ENCODE measurements around the gene NRXN3. TPM values are rescaled to one million over a fixed set of nuclear protein-coding genes. Genes with fewer than 3 reads are reported as not detected.

Gene NRXN3
- total RNA-seq, 1 experiment from 2014 or later = 0.02 TPM

GRCh38 chr14:78245238-78245637 is 75.1 kb downstream of the NRXN3 start:
- no peak for DNase-seq
- no peak overlapping the region for H3K27ac ChIP-seq
- no peaks in the 10 kb centered on the region for H3K4me1 ChIP-seq
- H3K4me3 ChIP-seq = no peak overlapping the region
- no peaks in the 10 kb centered on the region for H3K9me3 ChIP-seq (replicated peaks)
- H3K27me3 ChIP-seq = no peaks in the 10 kb centered on the region; the same call in 1 of the 2 replicates
- no peaks in the 10 kb centered on the region for H3K36me3 ChIP-seq

GRCh38 chr14:78248501-78249090 is 78.4 kb downstream of the NRXN3 start:
- H3K4me1 ChIP-seq = no peaks in the 10 kb centered on the region
- H3K36me3 ChIP-seq = no peaks in the 10 kb centered on the region
- H3K27me3 ChIP-seq = no peaks in the 10 kb centered on the region
- DNase-seq = no peak
- no peaks in the 10 kb centered on the region for H3K9me3 ChIP-seq (replicated peaks)
- H3K4me3 ChIP-seq = no peak overlapping the region
- H3K27ac ChIP-seq = no peak overlapping the region

- no peaks in the 10 kb centered on the region for H3K36me3 ChIP-seq
- H3K4me3 ChIP-seq = no peak overlapping the region
- no peaks in the 10 kb centered on the region for H3K4me1 ChIP-seq
- no peak for DNase-seq
- H3K27me3 ChIP-seq = no peaks in the 10 kb centered on the region
- no peaks in the 10 kb centered on the region for H3K9me3 ChIP-seq (replicated peaks)
- H3K27ac ChIP-seq = no peak overlapping the region
Observed at GRCh38 chr14:78251308-78251707, 81.1 kb downstream of the NRXN3 start.

- Histone ChIP-seq H3K4me1 (no peaks in the 10 kb centered on the region), H3K4me3 (no peak overlapping the region), H3K27me3 (no peaks in the 10 kb centered on the region), H3K36me3 (no peaks in the 10 kb centered on the region), H3K9me3 (replicated peaks) (no peaks in the 10 kb centered on the region), H3K27ac (no peak overlapping the region)
- no peak for DNase-seq
Observed at GRCh38 chr14:78253986-78254385, 83.8 kb downstream of the NRXN3 start.

GRCh38 chr14:78254911-78255461 is 84.8 kb downstream of the NRXN3 start:
- H3K4me3 ChIP-seq = no peak overlapping the region
- no peaks in the 10 kb centered on the region for H3K4me1 ChIP-seq
- no peaks in the 10 kb centered on the region for H3K36me3 ChIP-seq
- no peaks in the 10 kb centered on the region for H3K27me3 ChIP-seq
- peak; percentile 6 to 16 for DNase-seq
- H3K27ac ChIP-seq = no peak overlapping the region
- no peaks in the 10 kb centered on the region for H3K9me3 ChIP-seq (replicated peaks)

- Histone ChIP-seq H3K36me3 (no peaks in the 10 kb centered on the region), H3K9me3 (replicated peaks) (no peaks in the 10 kb centered on the region), H3K4me1 (no peaks in the 10 kb centered on the region), H3K27me3 (no peaks in the 10 kb centered on the region), H3K4me3 (no peak overlapping the region), H3K27ac (no peak overlapping the region)
- no peak for DNase-seq
Observed at GRCh38 chr14:78259831-78260230, 89.7 kb downstream of the NRXN3 start.

- no peaks in the 10 kb centered on the region for H3K9me3 ChIP-seq (replicated peaks)
- H3K27ac ChIP-seq = no peak overlapping the region
- no peaks in the 10 kb centered on the region for H3K36me3 ChIP-seq
- no peaks in the 10 kb centered on the region for H3K4me1 ChIP-seq
- no peak for DNase-seq
- no peaks in the 10 kb centered on the region for H3K27me3 ChIP-seq
- H3K4me3 ChIP-seq = no peak overlapping the region
Observed at GRCh38 chr14:78278464-78279250, 108.5 kb downstream of the NRXN3 start.

- DNase-seq = peak in 1 of 2 experiments; percentile 1
- H3K27me3 ChIP-seq = no peaks in the 10 kb centered on the region
- H3K9me3 ChIP-seq (replicated peaks) = no peaks in the 10 kb centered on the region
- no peak overlapping the region for H3K27ac ChIP-seq
- no peaks in the 10 kb centered on the region for H3K36me3 ChIP-seq
- H3K4me1 ChIP-seq = no peaks in the 10 kb centered on the region
- no peak overlapping the region for H3K4me3 ChIP-seq
Observed at GRCh38 chr14:78282437-78282836, 112.3 kb downstream of the NRXN3 start.

- DNase-seq = no peak
- no peak overlapping the region for H3K27ac ChIP-seq
- no peaks in the 10 kb centered on the region for H3K4me1 ChIP-seq
- H3K27me3 ChIP-seq = peaks cover 3% of the 10 kb centered on the region; the same call in 1 of the 2 replicates
- H3K9me3 ChIP-seq (replicated peaks) = no peaks in the 10 kb centered on the region
- H3K4me3 ChIP-seq = no peak overlapping the region
- H3K36me3 ChIP-seq = no peaks in the 10 kb centered on the region
Observed at GRCh38 chr14:78286210-78286609, 116.0 kb downstream of the NRXN3 start.

GRCh38 chr14:78292003-78292402 is 121.8 kb downstream of the NRXN3 start:
- H3K4me1 ChIP-seq = no peaks in the 10 kb centered on the region
- DNase-seq = no peak
- H3K27ac ChIP-seq = no peak overlapping the region
- H3K4me3 ChIP-seq = no peak overlapping the region
- no peaks in the 10 kb centered on the region for H3K36me3 ChIP-seq
- no peaks in the 10 kb centered on the region for H3K9me3 ChIP-seq (replicated peaks)
- peaks cover 7% of the 10 kb centered on the region; the same call in 1 of the 2 replicates for H3K27me3 ChIP-seq

- no peak for DNase-seq
- no peaks in the 10 kb centered on the region for H3K4me1 ChIP-seq
- no peak overlapping the region for H3K4me3 ChIP-seq
- H3K9me3 ChIP-seq (replicated peaks) = no peaks in the 10 kb centered on the region
- H3K36me3 ChIP-seq = no peaks in the 10 kb centered on the region
- no peak overlapping the region for H3K27ac ChIP-seq
- no peaks in the 10 kb centered on the region for H3K27me3 ChIP-seq
Observed at GRCh38 chr14:78297858-78298257, 127.7 kb downstream of the NRXN3 start.

- Histone ChIP-seq H3K4me3 (no peak overlapping the region), H3K27ac (no peak overlapping the region), H3K4me1 (no peaks in the 10 kb centered on the region), H3K9me3 (replicated peaks) (no peaks in the 10 kb centered on the region), H3K27me3 (no peaks in the 10 kb centered on the region), H3K36me3 (no peaks in the 10 kb centered on the region)
- no peak for DNase-seq
Observed at GRCh38 chr14:78298298-78298697, 128.1 kb downstream of the NRXN3 start.

GRCh38 chr14:78302841-78303240 is 132.7 kb downstream of the NRXN3 start:
- no peaks in the 10 kb centered on the region for H3K27me3 ChIP-seq
- H3K9me3 ChIP-seq (replicated peaks) = no peaks in the 10 kb centered on the region
- DNase-seq = no peak
- H3K27ac ChIP-seq = no peak overlapping the region
- no peak overlapping the region for H3K4me3 ChIP-seq
- no peaks in the 10 kb centered on the region for H3K36me3 ChIP-seq
- no peaks in the 10 kb centered on the region for H3K4me1 ChIP-seq

GRCh38 chr14:78307671-78308070 is 137.5 kb downstream of the NRXN3 start:
- no peak overlapping the region for H3K27ac ChIP-seq
- DNase-seq = no peak
- H3K4me3 ChIP-seq = no peak overlapping the region
- no peaks in the 10 kb centered on the region for H3K36me3 ChIP-seq
- H3K9me3 ChIP-seq (replicated peaks) = no peaks in the 10 kb centered on the region
- H3K4me1 ChIP-seq = no peaks in the 10 kb centered on the region
- no peaks in the 10 kb centered on the region for H3K27me3 ChIP-seq

- H3K4me3 ChIP-seq = no peak overlapping the region
- H3K36me3 ChIP-seq = no peaks in the 10 kb centered on the region
- DNase-seq = no peak
- no peaks in the 10 kb centered on the region for H3K4me1 ChIP-seq
- no peak overlapping the region for H3K27ac ChIP-seq
- no peaks in the 10 kb centered on the region for H3K9me3 ChIP-seq (replicated peaks)
- H3K27me3 ChIP-seq = no peaks in the 10 kb centered on the region
Observed at GRCh38 chr14:78308079-78308478, 137.9 kb downstream of the NRXN3 start.

Data from SJCRH30 (cell line).